Gastrocnemius medialis (tissue), 4 donors: ENCODE measurements around the gene MAP3K7.

Experiments
- CTCF ChIP-seq, 5 experiments: fragments of 450-650 bp in 3 of 5; fragments of 200-600 bp in 2 of 5; sonication (generic) in 2 of 5; IDR thresholded peaks in 4 of 5; conservative IDR thresholded peaks in 1 of 5; 1 replicate in 4 of 5; 2 replicates in 1 of 5; pipeline ENCODE4 v1.5.1; 2016 to 2019; ENCODE audit warnings: antibody characterized with exemption in 5 of 5, mild to moderate bottlenecking in 3 of 5, moderate library complexity in 3 of 5
- POLR2A ChIP-seq, 2 donors: fragments of 450-650 bp; IDR thresholded peaks; one replicate each; pipeline ENCODE4 v1.6.1; 2017; ENCODE audit warnings: antibody characterized with exemption in 2 of 2, mild to moderate bottlenecking in 2 of 2, moderate library complexity in 2 of 2

- TF ChIP-seq CTCF (IDR thresholded peaks at IDR 0.05 in 4 of 5, conservative IDR thresholded peaks at IDR 0.05 in 1 of 5) (no peak), POLR2A (IDR thresholded peaks at IDR 0.05) (no peak)
Measured at GRCh38 chr6:90492798-90493197, 94.1 kb downstream of the MAP3K7 start.
